ENCODE results near the gene CRYBG2.
A peak's percentile ranks its signal among the peaks of the same experiment; 100 is the strongest.
"Not testable (repeated sequence)": the region's sequence is repeated elsewhere in the genome, so short reads cannot be mapped to it uniquely, and the experiment has no call there.

Gene CRYBG2

GRCh38 chr1:26350701-26351589, 3.0 kb downstream of the CRYBG2 start:
- no peak for DNase-seq (ENCODE audit: low read depth)

- no peak for DNase-seq (ENCODE audit: low read depth)
Measured at GRCh38 chr1:26350343-26350700, 3.6 kb downstream of the CRYBG2 start.

GRCh38 chr1:26349877-26350244, 4.1 kb downstream of the CRYBG2 start:
- DNase-seq (ENCODE audit: low read depth), result no peak

GRCh38 chr1:26349188-26349876, 4.6 kb downstream of the CRYBG2 start:
- peak; percentile 84 for DNase-seq (ENCODE audit: low read depth)

GRCh38 chr1:26346274-26347033, 7.5 kb downstream of the CRYBG2 start:
- no peak for DNase-seq (ENCODE audit: low read depth)

- DNase-seq (ENCODE audit: low read depth), result no peak
Measured at GRCh38 chr1:26345718-26346117, 8.2 kb downstream of the CRYBG2 start.

- DNase-seq (ENCODE audit: low read depth), result no peak
Measured at GRCh38 chr1:26344147-26344920, 9.6 kb downstream of the CRYBG2 start.

- DNase-seq (ENCODE audit: low read depth), result no peak
Measured at GRCh38 chr1:26340047-26340481, 13.9 kb downstream of the CRYBG2 start.

GRCh38 chr1:26338670-26339069, 15.3 kb downstream of the CRYBG2 start:
- DNase-seq (ENCODE audit: low read depth), result no peak

- DNase-seq (ENCODE audit: low read depth), result no peak
Measured at GRCh38 chr1:26337625-26338024, 16.3 kb downstream of the CRYBG2 start.

- no peak for DNase-seq (ENCODE audit: low read depth)
Measured at GRCh38 chr1:26337206-26337535, 16.8 kb downstream of the CRYBG2 start.

- DNase-seq (ENCODE audit: low read depth), result no peak
Measured at GRCh38 chr1:26336477-26337205, 17.3 kb downstream of the CRYBG2 start.

- no peak for DNase-seq (ENCODE audit: low read depth)
Measured at GRCh38 chr1:26335774-26336476, 18.0 kb downstream of the CRYBG2 start.

GRCh38 chr1:26333312-26333711, 20.6 kb downstream of the CRYBG2 start:
- not testable (repeated sequence) for DNase-seq (ENCODE audit: low read depth)

GRCh38 chr1:26330276-26330675, 23.7 kb downstream of the CRYBG2 start:
- DNase-seq (ENCODE audit: low read depth), result no peak

GRCh38 chr1:26329380-26329779, 24.6 kb downstream of the CRYBG2 start:
- DNase-seq (ENCODE audit: low read depth), result not testable (repeated sequence)

GRCh38 chr1:26328597-26328996, 25.3 kb downstream of the CRYBG2 start:
- no peak for DNase-seq (ENCODE audit: low read depth)

GRCh38 chr1:26327956-26328362, 26.0 kb downstream of the CRYBG2 start:
- DNase-seq (ENCODE audit: low read depth), result no peak

- no peak for DNase-seq (ENCODE audit: low read depth)
Measured at GRCh38 chr1:26324550-26324949, 29.4 kb downstream of the CRYBG2 start.

GRCh38 chr1:26323382-26323781, 30.5 kb downstream of the CRYBG2 start:
- no peak for DNase-seq (ENCODE audit: low read depth)

- no peak for DNase-seq (ENCODE audit: low read depth)
Measured at GRCh38 chr1:26322042-26322331, 31.9 kb downstream of the CRYBG2 start.

All from amniotic epithelial cell (primary cell).